ENCODE measurements around the gene ELK1.
"Not testable (repeated sequence)": the region's sequence is repeated elsewhere in the genome, so short reads cannot be mapped to it uniquely, and the experiment has no call there.

Gene ELK1, protein sequence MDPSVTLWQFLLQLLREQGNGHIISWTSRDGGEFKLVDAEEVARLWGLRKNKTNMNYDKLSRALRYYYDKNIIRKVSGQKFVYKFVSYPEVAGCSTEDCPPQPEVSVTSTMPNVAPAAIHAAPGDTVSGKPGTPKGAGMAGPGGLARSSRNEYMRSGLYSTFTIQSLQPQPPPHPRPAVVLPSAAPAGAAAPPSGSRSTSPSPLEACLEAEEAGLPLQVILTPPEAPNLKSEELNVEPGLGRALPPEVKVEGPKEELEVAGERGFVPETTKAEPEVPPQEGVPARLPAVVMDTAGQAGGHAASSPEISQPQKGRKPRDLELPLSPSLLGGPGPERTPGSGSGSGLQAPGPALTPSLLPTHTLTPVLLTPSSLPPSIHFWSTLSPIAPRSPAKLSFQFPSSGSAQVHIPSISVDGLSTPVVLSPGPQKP

DNA sequence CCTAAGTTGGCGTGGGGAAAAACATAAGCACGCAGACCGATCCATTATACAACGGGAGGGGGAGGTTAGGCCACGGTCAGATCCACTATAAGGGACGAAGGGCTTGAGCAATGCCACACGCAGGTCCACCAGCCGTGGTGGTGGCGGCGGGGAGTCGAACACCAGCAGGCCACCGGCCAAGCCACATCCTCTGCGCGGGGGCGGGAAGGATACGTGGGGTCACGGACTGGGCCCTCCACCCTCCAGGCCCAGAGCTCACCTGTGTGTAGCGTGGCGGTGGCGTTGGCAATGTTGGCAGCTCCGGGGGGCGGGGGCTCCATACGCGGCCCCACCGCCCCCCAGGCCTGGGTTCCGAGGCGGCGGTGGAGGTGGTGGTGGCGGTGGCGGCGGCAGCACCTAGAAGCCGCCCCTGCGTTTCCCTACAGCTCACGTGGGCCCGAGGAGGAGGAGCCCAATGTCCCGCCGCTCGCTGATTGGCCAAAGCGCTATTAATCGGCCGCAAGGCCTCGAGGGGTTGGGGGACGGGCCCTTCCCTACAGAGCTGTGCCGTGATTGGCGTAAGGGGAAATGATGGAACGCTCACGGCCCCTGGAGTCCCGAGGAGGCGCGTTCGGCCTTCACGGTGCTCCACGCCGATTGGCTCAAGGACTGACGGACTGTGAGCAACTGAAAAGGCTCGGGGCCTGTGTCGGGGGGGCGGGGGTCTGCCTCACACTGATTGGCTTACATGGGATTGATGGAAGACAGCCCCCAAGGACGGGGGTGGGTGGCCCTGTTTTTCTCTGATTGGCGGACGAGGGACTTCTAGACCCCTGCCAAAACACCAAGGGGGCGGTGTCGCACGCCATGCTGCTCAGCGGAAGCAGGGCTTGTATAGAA lies at the start of gene ELK1:
TSS of gene ELK1 (minus strand) at position 400 of the 879 bp plus-strand sequence. CDS start 9,122 bp downstream, outside the sequence.
- peak; percentile 98 to 99 for DNase-seq

DNA sequence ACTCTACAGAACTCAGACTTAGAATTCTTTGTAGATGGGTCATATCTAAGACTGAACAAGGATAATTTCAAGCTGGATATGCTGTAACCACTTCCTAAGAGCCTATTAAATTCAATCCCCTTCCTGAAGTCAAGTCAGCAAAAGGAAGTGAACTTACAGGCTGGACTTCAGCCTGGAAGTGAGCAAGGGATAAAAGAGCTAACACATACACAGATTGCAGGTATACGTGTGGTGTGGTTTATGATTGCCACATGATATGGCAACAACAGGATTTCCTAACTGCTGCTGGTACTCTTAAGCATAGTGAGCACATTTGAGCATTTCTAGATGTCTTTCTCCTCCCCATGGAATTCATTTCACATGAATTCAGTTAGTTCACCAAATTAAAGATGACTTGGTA lies 46.8 kb upstream of the ELK1 start:
- no peak for DNase-seq

DNA sequence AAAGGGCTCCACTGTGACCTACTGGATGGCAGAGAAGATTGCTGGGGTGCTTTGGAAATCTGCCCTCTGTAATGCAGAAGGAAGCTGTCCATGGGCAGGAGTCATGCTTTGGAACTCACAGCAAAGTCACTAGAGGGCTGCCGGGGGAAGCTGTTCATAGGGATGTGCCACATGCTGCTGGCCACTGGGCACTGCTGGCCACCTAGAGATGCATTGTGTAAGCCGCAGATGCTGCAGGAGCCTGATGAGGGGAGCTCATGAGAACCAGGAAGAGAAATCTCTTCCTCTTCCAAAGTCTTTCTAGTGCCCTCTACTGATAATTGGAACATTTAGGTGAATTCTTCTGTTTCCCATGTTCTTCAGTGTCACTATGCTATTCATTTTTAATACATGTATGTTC lies 39.8 kb upstream of the ELK1 start:
- no peak for DNase-seq

DNA sequence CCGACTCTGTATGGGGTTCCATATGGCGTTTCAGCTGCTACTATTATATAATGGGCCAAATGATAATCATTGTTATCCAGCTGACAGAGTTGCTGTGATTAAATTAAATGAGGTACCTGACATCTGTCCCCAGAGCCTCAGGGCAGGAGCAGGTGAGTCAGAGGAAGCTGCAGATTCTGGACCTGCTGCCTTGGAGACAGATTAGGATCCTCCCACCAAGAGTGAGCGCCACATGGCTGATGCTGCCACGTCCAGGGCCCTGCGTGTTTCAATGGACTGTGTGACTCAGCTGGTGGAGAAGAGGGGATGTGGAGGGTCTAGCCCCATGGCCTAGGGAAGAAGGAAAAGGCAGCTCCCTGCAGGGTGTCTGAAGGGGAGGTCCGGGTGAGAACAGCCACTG lies 36.9 kb upstream of the ELK1 start:
- peak; percentile 22 to 74 for DNase-seq

DNA sequence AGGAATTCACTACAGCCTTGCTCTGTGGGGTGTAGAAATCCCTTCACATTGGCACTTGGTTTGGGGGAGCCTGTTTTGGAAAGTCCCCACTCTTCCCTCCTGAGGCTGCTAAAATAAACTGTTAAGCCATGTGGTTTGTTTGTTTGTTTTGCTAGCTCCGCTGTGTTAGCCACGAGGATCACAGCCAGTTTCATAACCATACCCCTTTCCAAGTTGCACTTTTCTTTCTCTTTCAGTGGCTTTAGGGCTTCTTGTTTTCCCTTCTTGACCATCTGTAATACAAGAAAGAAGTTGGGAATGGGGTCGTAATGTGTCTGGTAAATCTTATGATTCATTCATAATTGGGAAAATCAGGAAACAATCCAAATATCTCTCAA lies 33.5 kb upstream of the ELK1 start:
- no peak for DNase-seq

DNA sequence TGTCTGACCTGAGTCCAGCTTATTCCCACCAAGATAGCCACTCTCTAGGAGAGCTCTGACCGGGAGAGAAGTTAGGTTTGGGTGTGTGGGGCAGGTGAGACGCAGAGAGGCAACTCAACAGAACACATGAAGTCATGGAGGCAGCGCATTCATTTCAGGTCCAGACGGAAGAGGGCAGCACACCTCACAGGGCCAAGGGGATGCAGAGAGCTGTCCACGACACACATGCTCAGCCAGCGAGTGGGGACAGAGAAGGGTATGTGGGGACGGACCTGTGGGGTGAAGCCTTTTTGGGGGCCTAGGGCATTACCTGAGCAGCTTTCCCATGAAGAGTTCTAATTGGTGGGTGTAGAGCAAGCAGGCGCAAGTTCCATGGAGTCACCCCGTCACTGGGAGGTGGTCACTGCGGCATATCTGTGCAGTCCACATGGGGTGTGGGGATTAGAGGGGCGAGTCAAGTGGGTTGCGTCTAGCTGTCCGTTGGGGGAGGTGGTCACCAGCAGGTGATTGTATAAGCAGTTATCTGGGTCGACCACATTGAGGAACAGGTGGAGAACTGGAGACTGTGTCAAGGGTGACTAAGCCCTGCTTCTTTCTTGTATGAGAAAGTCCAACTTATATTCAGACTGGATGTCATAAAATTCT lies 32.9 kb upstream of the ELK1 start:
- DNase-seq, result no peak

DNA sequence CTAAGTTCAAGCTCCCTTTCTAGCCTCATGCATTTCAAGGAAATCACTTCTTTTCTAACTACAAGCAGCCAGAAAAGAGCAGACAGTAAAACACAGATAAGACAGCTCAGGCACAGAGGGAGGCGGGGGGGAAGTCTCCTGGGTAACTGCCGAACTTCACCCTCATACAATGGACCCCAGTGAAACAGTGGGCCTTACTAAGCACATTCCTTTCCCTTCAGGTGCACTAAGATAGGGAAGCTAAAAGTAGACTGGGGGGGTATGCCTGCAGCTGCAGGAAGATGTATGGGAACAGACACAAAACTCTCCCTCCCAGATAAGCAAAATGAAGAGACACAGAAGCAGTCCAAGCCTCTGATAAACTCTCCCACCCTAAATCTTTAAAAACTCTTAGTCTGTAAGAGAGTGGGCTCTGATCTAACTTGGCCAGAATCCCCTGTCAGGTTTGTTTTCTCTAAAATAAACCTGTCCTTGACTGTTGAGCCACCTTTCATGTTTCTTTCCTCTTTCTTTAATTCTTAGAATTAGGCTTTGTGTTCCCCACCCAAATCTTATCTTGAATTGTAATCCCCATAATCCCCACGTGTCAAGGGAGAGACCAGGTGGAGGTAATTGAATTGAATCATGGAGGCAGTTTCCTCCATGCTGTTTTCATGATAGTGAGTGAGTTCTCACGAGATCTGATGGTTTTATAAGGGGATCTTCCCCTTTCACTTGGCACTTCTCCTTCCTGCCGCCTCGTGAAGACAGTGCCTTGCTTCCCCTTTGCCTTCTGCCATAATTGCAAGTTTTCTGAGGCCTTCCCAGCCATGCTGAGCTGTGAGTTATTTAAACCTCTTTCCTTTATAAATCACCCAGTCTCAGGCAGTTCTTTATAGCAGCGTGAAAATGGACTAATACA lies 25.8 kb upstream of the ELK1 start:
- not testable (repeated sequence) for DNase-seq

DNA sequence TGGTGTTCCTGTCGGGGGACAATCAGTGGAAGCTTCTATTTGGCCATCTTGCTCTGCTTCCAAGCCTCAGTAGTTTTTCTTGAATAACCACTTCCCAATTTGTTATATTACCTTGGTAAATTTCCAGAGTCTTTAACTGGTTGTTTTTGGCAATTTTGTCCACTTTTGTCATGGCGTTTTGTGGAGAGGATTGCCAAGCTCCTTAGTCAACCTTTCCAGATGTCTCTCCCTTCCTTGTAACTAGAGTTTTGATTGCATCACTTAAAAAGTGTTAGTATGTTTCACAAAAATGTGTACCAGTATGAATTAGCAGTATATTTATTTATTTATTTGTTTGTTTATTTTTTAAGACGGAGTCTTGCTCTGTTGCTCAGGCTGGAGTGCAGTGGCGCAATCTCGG lies 24.4 kb upstream of the ELK1 start:
- DNase-seq, result no peak

DNA sequence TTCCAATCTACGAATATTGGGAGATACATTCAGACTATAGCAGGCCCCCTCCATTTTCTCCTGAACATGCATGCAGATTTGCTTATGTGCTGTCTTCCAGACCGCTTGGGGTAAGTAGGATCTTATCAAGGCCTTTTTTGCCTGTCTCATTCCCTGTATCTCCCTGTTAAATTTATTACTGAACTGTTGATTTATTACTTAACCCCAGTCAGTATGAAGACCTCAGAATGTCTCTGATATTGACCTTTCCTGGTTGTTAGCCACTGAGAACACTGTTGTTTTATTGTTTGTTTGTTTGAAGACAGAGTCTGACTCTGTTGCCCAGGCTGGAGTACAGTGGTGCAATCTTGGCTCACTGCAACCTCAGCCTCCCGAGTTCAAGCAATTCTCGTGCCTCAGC lies 15.4 kb upstream of the ELK1 start:
- not testable (repeated sequence) for DNase-seq

DNA sequence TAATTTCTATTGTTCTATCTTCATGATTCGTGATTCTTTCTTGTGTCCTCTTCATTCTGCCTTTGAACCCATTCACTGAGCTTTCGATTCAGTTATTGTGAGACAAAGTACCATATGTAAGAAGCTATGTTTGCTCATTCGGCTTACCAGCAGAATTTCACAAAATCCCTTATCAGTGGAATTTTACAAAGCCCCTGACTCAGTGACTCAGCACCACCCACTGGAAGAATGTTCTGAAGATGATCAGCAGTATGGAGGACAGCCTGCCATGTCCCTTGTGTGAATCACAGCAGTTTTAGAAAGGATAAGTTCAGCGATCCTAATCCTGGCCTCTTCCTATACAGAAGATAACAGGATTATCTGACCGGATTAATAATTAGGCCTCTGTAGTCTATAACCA lies 14.4 kb upstream of the ELK1 start:
- no peak for DNase-seq

DNA sequence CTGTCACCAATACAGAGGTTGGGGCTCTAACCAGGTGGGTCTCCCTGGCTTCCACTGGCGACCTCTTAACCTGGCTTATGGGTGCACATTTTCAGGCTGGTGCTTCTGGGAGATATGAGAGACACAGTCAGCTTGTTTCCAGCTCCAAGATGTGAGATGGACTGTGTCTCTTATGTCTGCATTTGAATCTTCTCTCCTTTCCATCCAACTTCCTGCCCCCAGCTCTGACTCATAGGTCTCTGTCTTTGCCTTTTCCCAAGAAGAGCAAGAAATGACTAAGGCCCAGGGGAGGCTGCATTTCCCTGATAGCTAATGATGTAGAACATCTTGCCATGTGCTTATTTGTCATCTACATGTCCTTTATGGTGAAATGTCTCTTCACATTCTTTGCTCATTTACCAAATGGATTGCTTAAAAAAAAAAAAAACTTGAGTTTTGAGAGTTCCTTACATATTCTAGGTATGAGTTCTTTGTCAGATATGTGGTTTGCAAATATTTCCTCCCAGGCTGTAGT lies 11.8 kb upstream of the ELK1 start:
- DNase-seq, result no peak

DNA sequence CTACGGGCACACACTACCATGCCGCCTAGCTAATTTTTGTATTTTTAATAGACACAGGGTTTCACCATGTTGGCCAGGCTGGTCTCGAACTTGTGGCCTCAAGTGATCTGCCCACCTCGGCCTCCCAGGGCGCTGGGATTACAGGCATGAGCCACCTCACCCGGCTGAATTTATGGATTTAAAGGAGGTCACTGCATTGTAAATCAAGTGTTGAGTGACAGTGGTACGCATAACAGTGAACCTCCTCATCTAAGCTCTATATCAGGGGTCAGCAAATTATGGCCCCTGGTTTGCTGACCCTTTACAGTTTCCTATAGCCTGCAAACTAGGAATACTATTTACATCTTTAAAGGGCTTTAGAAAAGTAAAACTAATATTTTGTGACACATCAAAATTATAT lies 11.2 kb upstream of the ELK1 start:
- DNase-seq, result no peak

DNA sequence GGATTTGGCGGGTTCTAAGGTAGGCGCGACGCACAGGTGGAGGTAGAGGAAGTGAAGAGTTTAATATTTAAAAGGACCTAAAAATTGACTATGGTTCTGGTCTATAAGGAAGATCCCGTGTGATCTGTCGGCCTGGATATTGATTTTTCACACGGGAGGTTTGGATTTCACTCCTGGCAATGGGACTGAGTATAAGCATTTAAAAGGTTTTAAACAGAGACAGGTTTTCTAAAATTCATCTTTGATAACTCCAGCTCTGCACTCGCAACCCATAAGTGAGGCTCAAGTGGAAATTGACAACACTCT lies 9.0 kb upstream of the ELK1 start:
- DNase-seq, result no peak

DNA sequence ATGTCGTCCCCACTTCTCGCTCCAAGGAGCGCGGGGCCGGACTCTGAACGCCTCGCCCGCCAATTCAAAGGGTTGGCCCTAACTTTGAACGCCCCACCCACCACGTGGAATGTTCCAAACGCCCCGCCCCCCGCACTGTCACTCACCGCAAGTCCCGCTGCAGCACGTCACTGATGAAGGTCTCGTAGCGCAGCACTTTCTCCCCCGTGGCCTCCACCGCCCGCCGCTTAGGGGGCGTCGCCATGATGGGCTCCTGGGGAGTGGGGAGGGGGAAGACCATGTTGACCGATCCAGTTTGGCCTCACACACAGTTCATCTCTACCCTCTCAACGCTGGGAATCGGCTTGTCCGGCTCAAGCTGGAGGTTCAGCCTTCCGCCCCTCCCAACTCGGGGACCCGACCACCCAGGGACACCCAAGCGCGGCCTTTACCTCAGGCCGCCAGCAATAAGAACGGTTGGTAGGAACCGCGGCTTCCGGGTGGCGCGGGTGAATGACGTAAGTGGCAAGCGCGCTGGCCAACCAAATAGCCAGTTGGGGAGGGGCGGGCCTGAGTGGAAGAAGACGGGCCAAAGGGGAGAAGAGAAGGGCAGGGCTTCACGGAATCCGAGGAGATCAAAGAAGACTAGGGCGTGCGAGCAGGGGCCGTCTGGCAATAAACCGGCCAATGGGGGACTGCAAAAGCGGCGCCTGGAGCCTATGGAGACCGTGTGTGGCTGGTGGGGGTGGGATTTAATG lies 8.5 kb upstream of the ELK1 start, which contains the start of gene UXT:
TSS of gene UXT (minus strand) at position 497 of the 737 bp plus-strand sequence. CDS start at position 244, 253 bp downstream.
- DNase-seq, result peak; percentile 93 to 94

DNA sequence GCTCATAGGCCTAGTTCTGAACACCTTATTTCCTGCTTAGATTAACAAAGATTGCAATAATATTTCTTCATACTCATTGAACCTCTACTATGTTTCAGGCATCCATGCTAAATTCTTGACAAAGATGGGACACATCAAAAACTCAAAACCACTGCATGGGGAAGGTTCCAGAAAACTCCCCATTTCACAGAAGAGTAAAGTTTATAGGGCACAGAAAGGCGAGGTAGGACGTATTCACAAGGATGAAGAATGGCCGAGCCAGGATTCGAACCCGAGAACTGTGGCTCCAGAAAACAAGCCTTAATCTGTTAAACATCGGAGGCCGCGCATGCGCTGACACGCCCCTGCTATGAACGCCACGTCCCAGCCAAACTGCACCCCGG lies 7.9 kb upstream of the ELK1 start:
- DNase-seq, result no peak

DNA sequence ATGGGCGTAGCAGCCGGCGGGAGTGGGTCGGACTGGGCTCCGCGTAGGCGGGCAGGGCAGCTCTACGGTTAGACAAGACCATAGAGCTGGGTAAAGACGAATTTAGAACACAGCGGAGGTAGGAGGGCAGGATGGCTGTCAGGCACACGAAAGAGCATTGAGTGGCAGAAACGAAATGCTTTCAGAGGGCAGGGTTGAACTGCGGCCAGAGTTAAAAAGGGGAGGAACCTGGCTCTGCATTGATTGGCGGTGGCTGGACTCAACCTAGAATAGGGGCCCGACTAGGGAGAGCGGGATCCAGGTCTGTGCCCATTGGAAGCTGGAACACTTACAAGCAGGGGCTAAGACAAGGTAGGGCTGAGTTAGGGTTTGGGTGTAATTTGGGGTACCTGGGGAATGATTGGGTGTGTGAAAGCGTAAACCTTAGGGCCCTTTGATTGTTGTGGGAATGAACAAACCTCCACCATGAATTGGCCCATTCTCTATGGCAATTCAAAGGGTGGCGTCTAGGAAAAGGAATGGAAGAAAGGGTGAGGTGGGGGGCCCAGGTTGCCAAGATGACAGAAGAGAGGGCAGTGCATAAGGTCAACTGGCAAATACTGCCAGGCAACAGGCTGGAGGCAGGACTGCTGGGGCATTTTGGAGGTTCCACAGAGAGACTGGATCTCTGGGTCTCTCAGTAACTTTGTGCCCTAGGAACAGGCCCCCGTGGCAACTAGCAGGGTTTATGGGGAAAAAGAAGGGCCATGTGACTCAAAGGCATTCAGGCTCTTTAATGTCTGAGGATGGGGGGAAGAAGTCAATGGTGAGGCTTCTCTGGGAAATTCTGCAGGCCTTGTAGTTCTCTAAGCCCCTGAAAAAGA lies 911 bp upstream of the ELK1 start:
- no peak for DNase-seq

DNA sequence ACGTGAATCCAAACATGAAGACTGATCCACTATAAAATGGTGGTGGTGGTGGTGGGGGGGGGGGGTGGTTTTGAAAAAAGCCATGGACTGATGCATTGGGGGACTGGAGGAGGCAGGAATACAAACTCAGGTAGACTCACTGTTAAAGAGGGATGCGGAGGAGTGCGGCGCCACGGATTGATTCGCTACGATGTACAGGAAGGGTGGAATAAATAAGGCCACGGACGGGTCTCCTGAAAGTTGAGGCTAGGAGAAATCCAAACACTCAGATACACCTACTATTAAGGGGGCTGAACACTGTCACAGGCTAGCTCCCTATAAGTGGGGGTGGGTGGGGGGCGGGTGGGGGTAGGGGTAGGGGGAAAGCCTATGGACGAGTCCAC lies 591 bp downstream of the ELK1 start:
- no peak for DNase-seq

DNA sequence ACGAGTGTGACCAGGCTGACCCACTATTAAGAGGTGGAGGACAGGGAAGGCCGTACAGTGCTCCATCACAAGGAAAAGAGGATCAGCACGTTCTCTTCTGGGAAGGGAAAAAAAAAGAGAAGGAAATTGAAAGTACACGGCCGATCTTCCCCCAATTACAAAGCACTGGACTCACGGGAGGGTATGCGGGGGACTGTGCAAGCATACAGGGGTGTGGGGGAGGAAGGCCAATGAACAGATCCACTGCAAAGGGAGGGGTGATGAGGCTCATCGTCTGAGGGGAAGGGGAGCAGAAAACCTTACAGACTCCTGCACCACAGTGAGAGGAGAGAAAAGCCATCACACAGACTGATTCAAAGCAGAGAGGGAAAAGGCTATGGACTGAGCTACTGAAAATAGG lies 1.1 kb downstream of the ELK1 start:
- no peak for DNase-seq

DNA sequence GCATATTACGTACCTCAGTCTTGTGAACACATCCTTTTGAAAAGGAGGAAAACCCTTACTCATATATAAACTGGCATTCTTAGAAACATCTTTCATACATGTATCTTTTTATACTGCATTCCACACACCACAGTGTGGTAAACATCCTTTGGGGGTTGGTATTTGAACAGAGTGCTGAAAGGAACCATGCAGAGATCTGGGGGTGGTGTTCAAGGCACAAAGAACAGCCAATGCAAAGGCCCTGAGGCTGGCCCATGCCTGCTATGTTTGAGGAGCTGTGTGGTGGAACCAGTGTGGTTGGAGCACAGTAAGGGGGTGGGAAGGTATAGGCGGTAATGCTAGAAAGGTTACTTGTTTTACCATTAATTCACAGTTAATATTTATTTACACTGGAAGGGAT lies 2.0 kb downstream of the ELK1 start:
- no peak for DNase-seq

DNA sequence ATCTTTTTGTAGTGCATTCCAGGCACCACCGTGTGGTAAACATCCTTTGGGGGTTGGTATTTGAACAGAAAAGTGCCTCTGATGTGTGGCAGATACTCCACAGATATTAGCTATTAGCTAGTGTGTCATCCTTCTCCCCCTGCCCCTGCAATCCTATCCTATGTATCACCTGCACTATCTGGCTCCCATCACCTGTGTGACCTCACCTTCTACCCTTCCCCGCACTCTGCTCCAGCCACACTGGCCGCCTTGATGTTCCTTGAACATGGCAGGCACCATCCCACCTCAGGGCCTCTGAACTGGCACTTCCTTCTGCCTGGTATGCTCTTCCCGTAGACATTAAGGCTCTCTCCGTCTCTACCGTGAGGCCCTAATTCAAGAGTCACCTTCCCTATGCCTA lies 3.7 kb downstream of the ELK1 start:
- no peak for DNase-seq

DNA sequence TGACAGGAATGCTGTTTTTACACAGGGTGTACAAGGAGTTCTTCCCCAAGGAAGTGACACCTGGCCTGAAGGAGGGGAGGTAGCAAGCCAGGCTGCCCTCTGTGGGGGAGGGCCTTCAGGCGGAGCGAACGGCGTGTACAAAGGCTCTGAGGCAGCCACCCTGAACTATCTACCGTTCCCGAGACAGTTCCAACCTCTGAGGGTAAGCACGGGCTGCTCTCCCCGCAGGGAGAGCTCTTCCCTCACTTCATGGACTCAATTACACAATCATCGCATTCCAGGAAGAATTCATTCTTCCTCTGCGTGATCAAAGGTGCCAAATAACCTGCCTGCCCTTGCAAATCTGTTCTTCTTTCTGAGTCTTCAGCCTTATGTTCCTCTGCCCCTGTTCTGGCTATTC lies 4.8 kb downstream of the ELK1 start:
- no peak for DNase-seq
